ENCODE measurements around the gene ADGRG1.

The ADGRG1 gene

GRCh38 chr16:57664662-57665025 lies 36.2 kb downstream of the ADGRG1 start:
- no peaks in the 10 kb centered on the region for H3K79me2 ChIP-seq (ENCODE audit: insufficient read depth, low read length)
- no peaks in the 10 kb centered on the region for H3K4me1 ChIP-seq (ENCODE audit: insufficient read depth, low read length)
- no peak overlapping the region for H3K27ac ChIP-seq (ENCODE audit: low read length)
- no peaks in the 10 kb centered on the region for H3K36me3 ChIP-seq (ENCODE audit: insufficient read depth, low read length)
- no peak overlapping the region for H3K9ac ChIP-seq (ENCODE audit: low read depth, low read length)
- no peak overlapping the region for H3K4me2 ChIP-seq (ENCODE audit: insufficient read depth, low read length)
- H3K4me3 ChIP-seq (ENCODE audit: low read depth in 1 of 2, low read length in 2 of 2): no peak overlapping the region
- ATAC-seq (ENCODE audit: insufficient read depth, low read depth) (no peak), DNase-seq (no peak)
- H4K20me1 ChIP-seq (ENCODE audit: insufficient read depth, low read length): no peaks in the 10 kb centered on the region
- H3K9me3 ChIP-seq (ENCODE audit: insufficient read depth, low read length, severe bottlenecking): no peaks in the 10 kb centered on the region
- no peak for TF ChIP-seq EZH2 (IDR thresholded peaks at IDR 0.05; ENCODE audit: borderline replicate concordance, low read depth, low read length, severe bottlenecking)
- TF ChIP-seq CTCF (IDR thresholded peaks at IDR 0.05; ENCODE audit: borderline replicate concordance, extremely low read depth, low read length, poor library complexity, severe bottlenecking): no peak
- no peak overlapping the region for H2AFZ ChIP-seq (ENCODE audit: low read depth, low read length)
- H3K27me3 ChIP-seq (ENCODE audit: insufficient read depth, low read length, poor library complexity): peaks cover 2% of the 10 kb centered on the region

GRCh38 chr16:57665541-57665940 lies 37.1 kb downstream of the ADGRG1 start:
- H3K4me3 ChIP-seq (ENCODE audit: low read depth in 1 of 2, low read length in 2 of 2): no peak overlapping the region
- H3K36me3 ChIP-seq (ENCODE audit: insufficient read depth, low read length): no peaks in the 10 kb centered on the region
- no peaks in the 10 kb centered on the region for H3K79me2 ChIP-seq (ENCODE audit: insufficient read depth, low read length)
- no peaks in the 10 kb centered on the region for H3K9me3 ChIP-seq (ENCODE audit: insufficient read depth, low read length, severe bottlenecking)
- peaks cover 2% of the 10 kb centered on the region for H3K27me3 ChIP-seq (ENCODE audit: insufficient read depth, low read length, poor library complexity)
- no peak overlapping the region for H3K27ac ChIP-seq (ENCODE audit: low read length)
- H2AFZ ChIP-seq (ENCODE audit: low read depth, low read length): no peak overlapping the region
- no peaks in the 10 kb centered on the region for H4K20me1 ChIP-seq (ENCODE audit: insufficient read depth, low read length)
- H3K4me1 ChIP-seq (ENCODE audit: insufficient read depth, low read length): no peaks in the 10 kb centered on the region
- DNase-seq: no peak
- H3K9ac ChIP-seq (ENCODE audit: low read depth, low read length): no peak overlapping the region
- no peak for ATAC-seq (ENCODE audit: insufficient read depth, low read depth)
- no peak overlapping the region for H3K4me2 ChIP-seq (ENCODE audit: insufficient read depth, low read length)
- TF ChIP-seq CTCF (IDR thresholded peaks at IDR 0.05; ENCODE audit: borderline replicate concordance, extremely low read depth, low read length, poor library complexity, severe bottlenecking) (no peak), EZH2 (IDR thresholded peaks at IDR 0.05; ENCODE audit: borderline replicate concordance, low read depth, low read length, severe bottlenecking) (no peak)

- H4K20me1 ChIP-seq (ENCODE audit: insufficient read depth, low read length): no peaks in the 10 kb centered on the region
- H3K4me2 ChIP-seq (ENCODE audit: insufficient read depth, low read length): no peak overlapping the region
- peaks cover 2% of the 10 kb centered on the region for H3K27me3 ChIP-seq (ENCODE audit: insufficient read depth, low read length, poor library complexity)
- no peaks in the 10 kb centered on the region for H3K79me2 ChIP-seq (ENCODE audit: insufficient read depth, low read length)
- no peaks in the 10 kb centered on the region for H3K4me1 ChIP-seq (ENCODE audit: insufficient read depth, low read length)
- ATAC-seq (ENCODE audit: insufficient read depth, low read depth) (no peak), DNase-seq (no peak)
- H2AFZ ChIP-seq (ENCODE audit: low read depth, low read length): no peak overlapping the region
- TF ChIP-seq EZH2 (IDR thresholded peaks at IDR 0.05; ENCODE audit: borderline replicate concordance, low read depth, low read length, severe bottlenecking) (no peak), CTCF (IDR thresholded peaks at IDR 0.05; ENCODE audit: borderline replicate concordance, extremely low read depth, low read length, poor library complexity, severe bottlenecking) (no peak)
- H3K9me3 ChIP-seq (ENCODE audit: insufficient read depth, low read length, severe bottlenecking): no peaks in the 10 kb centered on the region
- no peaks in the 10 kb centered on the region for H3K36me3 ChIP-seq (ENCODE audit: insufficient read depth, low read length)
- no peak overlapping the region for H3K9ac ChIP-seq (ENCODE audit: low read depth, low read length)
- H3K4me3 ChIP-seq (ENCODE audit: low read depth in 1 of 2, low read length in 2 of 2): no peak overlapping the region
- H3K27ac ChIP-seq (ENCODE audit: low read length): no peak overlapping the region
These were observed 38.1 kb downstream of the ADGRG1 start for GRCh38 chr16:57666353-57667047.

Data from DND-41 (cell line).